ENCODE measurements around the gene ZNF292.
"Not testable (repeated sequence)": the region's sequence is repeated elsewhere in the genome, so short reads cannot be mapped to it uniquely, and the experiment has no call there.

Gene ZNF292

GRCh38 chr6:87139236-87139635 lies 16.1 kb upstream of the ZNF292 start:
- no peaks in the 10 kb centered on the region for H3K27me3 ChIP-seq (ENCODE audit: insufficient read depth, low read length, poor library complexity)
- no peak overlapping the region for H4K5ac ChIP-seq (ENCODE audit: low read length)
- H2AK5ac ChIP-seq (ENCODE audit: low read length), result no peak overlapping the region
- WGBS (ENCODE audit: extremely low coverage, insufficient coverage, low lambda C conversion rate), result no CpG with 5 or more reads among the region's 1 CpG
- DNase-seq, result peak; percentile 54
- no peak overlapping the region for H3K18ac ChIP-seq (ENCODE audit: low read length)
- H3K4me3 ChIP-seq (ENCODE audit: low read length), result no peak overlapping the region
- H3K23ac ChIP-seq (ENCODE audit: low read length), result no peak overlapping the region
- H2BK120ac ChIP-seq (ENCODE audit: low read depth, low read length), result no peak overlapping the region
- no peak overlapping the region for H2BK5ac ChIP-seq (ENCODE audit: low read length)
- H2BK15ac ChIP-seq (replicated peaks; ENCODE audit: low read depth), result no peak overlapping the region
- no peak overlapping the region for H3K9ac ChIP-seq (ENCODE audit: low read length)
- no peaks in the 10 kb centered on the region for H3K36me3 ChIP-seq (ENCODE audit: control insufficient read depth, insufficient read depth, low read length)
- no peak overlapping the region for H3K4ac ChIP-seq (ENCODE audit: low read depth, low read length)
- H3K4me2 ChIP-seq (ENCODE audit: low read length), result no peak overlapping the region
- no peaks in the 10 kb centered on the region for H3K4me1 ChIP-seq (ENCODE audit: control insufficient read depth, low read depth, low read length)
- no peaks in the 10 kb centered on the region for H3K79me2 ChIP-seq (ENCODE audit: control insufficient read depth, insufficient read depth, low read length)
- H4K8ac ChIP-seq (ENCODE audit: low read depth, low read length), result no peak overlapping the region
- no peak overlapping the region for H3K27ac ChIP-seq (ENCODE audit: low read depth, low read length)
- H3K56ac ChIP-seq (ENCODE audit: low read length), result no peak overlapping the region
- H3K79me1 ChIP-seq (ENCODE audit: low read length), result no peaks in the 10 kb centered on the region

- not testable (repeated sequence) for H2BK120ac ChIP-seq (ENCODE audit: low read depth, low read length); DNase-seq; H3K23ac ChIP-seq (ENCODE audit: low read length); H4K8ac ChIP-seq (ENCODE audit: low read depth, low read length); H3K4me2 ChIP-seq (ENCODE audit: low read length); H3K4me1 ChIP-seq (ENCODE audit: control insufficient read depth, low read depth, low read length); H2AK5ac ChIP-seq (ENCODE audit: low read length); H3K18ac ChIP-seq (ENCODE audit: low read length); H4K5ac ChIP-seq (ENCODE audit: low read length); H3K4me3 ChIP-seq (ENCODE audit: low read length); H2BK15ac ChIP-seq (replicated peaks; ENCODE audit: low read depth); H3K4ac ChIP-seq (ENCODE audit: low read depth, low read length); H3K56ac ChIP-seq (ENCODE audit: low read length); H3K27me3 ChIP-seq (ENCODE audit: insufficient read depth, low read length, poor library complexity); H3K79me2 ChIP-seq (ENCODE audit: control insufficient read depth, insufficient read depth, low read length); H2BK5ac ChIP-seq (ENCODE audit: low read length); H3K9ac ChIP-seq (ENCODE audit: low read length); H3K27ac ChIP-seq (ENCODE audit: low read depth, low read length); H3K79me1 ChIP-seq (ENCODE audit: low read length); H3K36me3 ChIP-seq (ENCODE audit: control insufficient read depth, insufficient read depth, low read length)
- no CpG with 5 or more reads among the region's 8 CpGs for WGBS (ENCODE audit: extremely low coverage, insufficient coverage, low lambda C conversion rate)
Observed at GRCh38 chr6:87139927-87140326, 15.4 kb upstream of the ZNF292 start.

- Histone ChIP-seq H3K4me2 (ENCODE audit: low read length) (no peak overlapping the region), H3K18ac (ENCODE audit: low read length) (no peak overlapping the region), H3K79me1 (ENCODE audit: low read length) (no peaks in the 10 kb centered on the region), H2AK5ac (ENCODE audit: low read length) (no peak overlapping the region), H3K23ac (ENCODE audit: low read length) (no peak overlapping the region), H3K79me2 (ENCODE audit: control insufficient read depth, insufficient read depth, low read length) (no peaks in the 10 kb centered on the region), H2BK15ac (replicated peaks; ENCODE audit: low read depth) (no peak overlapping the region), H3K36me3 (ENCODE audit: control insufficient read depth, insufficient read depth, low read length) (no peaks in the 10 kb centered on the region), H3K27me3 (ENCODE audit: insufficient read depth, low read length, poor library complexity) (no peaks in the 10 kb centered on the region), H3K4me3 (ENCODE audit: low read length) (no peak overlapping the region), H3K9ac (ENCODE audit: low read length) (no peak overlapping the region), H2BK120ac (ENCODE audit: low read depth, low read length) (no peak overlapping the region), H3K27ac (ENCODE audit: low read depth, low read length) (no peak overlapping the region), H3K56ac (ENCODE audit: low read length) (no peak overlapping the region), H2BK5ac (ENCODE audit: low read length) (no peak overlapping the region), H3K4me1 (ENCODE audit: control insufficient read depth, low read depth, low read length) (no peaks in the 10 kb centered on the region), H3K4ac (ENCODE audit: low read depth, low read length) (no peak overlapping the region), H4K8ac (ENCODE audit: low read depth, low read length) (no peak overlapping the region), H4K5ac (ENCODE audit: low read length) (no peak overlapping the region)
- no peak for DNase-seq
- WGBS (ENCODE audit: extremely low coverage, insufficient coverage, low lambda C conversion rate), result no CpG with 5 or more reads among the region's 3 CpGs
Observed at GRCh38 chr6:87146363-87146762, 9.0 kb upstream of the ZNF292 start.

- no peak overlapping the region for H3K9ac ChIP-seq (ENCODE audit: low read length)
- no peak overlapping the region for H2BK120ac ChIP-seq (ENCODE audit: low read depth, low read length)
- H3K4me2 ChIP-seq (ENCODE audit: low read length), result no peak overlapping the region
- no peaks in the 10 kb centered on the region for H3K79me1 ChIP-seq (ENCODE audit: low read length)
- no peak overlapping the region for H2BK15ac ChIP-seq (replicated peaks; ENCODE audit: low read depth)
- no peak overlapping the region for H4K8ac ChIP-seq (ENCODE audit: low read depth, low read length)
- no peak overlapping the region for H4K5ac ChIP-seq (ENCODE audit: low read length)
- H3K4me1 ChIP-seq (ENCODE audit: control insufficient read depth, low read depth, low read length), result no peaks in the 10 kb centered on the region
- H3K23ac ChIP-seq (ENCODE audit: low read length), result no peak overlapping the region
- no peak overlapping the region for H3K4me3 ChIP-seq (ENCODE audit: low read length)
- H3K36me3 ChIP-seq (ENCODE audit: control insufficient read depth, insufficient read depth, low read length), result no peaks in the 10 kb centered on the region
- no peak overlapping the region for H3K27ac ChIP-seq (ENCODE audit: low read depth, low read length)
- no peak overlapping the region for H3K4ac ChIP-seq (ENCODE audit: low read depth, low read length)
- H3K27me3 ChIP-seq (ENCODE audit: insufficient read depth, low read length, poor library complexity), result no peaks in the 10 kb centered on the region
- no peaks in the 10 kb centered on the region for H3K79me2 ChIP-seq (ENCODE audit: control insufficient read depth, insufficient read depth, low read length)
- H2AK5ac ChIP-seq (ENCODE audit: low read length), result no peak overlapping the region
- H3K56ac ChIP-seq (ENCODE audit: low read length), result no peak overlapping the region
- DNase-seq, result no peak
- no peak overlapping the region for H3K18ac ChIP-seq (ENCODE audit: low read length)
- no peak overlapping the region for H2BK5ac ChIP-seq (ENCODE audit: low read length)
Observed at GRCh38 chr6:87150406-87150805, 5.0 kb upstream of the ZNF292 start.

- DNase-seq, result no peak
Observed at GRCh38 chr6:87151471-87151780, 3.9 kb upstream of the ZNF292 start.

GRCh38 chr6:87151781-87152525 lies 3.4 kb upstream of the ZNF292 start:
- no peak overlapping the region for H4K5ac ChIP-seq (ENCODE audit: low read length)
- H3K79me2 ChIP-seq (ENCODE audit: control insufficient read depth, insufficient read depth, low read length), result peaks cover 13% of the 10 kb centered on the region
- H4K8ac ChIP-seq (ENCODE audit: low read depth, low read length), result peak overlapping the region; percentile 30
- peak overlapping the region; percentile 48 for H3K27ac ChIP-seq (ENCODE audit: low read depth, low read length)
- H3K4ac ChIP-seq (ENCODE audit: low read depth, low read length), result peak overlapping the region; percentile 5
- H3K79me1 ChIP-seq (ENCODE audit: low read length), result no peaks in the 10 kb centered on the region
- no peaks in the 10 kb centered on the region for H3K36me3 ChIP-seq (ENCODE audit: control insufficient read depth, insufficient read depth, low read length)
- H3K9ac ChIP-seq (ENCODE audit: low read length), result peak overlapping the region; percentile 77
- no peaks in the 10 kb centered on the region for H3K4me1 ChIP-seq (ENCODE audit: control insufficient read depth, low read depth, low read length)
- H2BK120ac ChIP-seq (ENCODE audit: low read depth, low read length), result no peak overlapping the region
- no peak overlapping the region for H2AK5ac ChIP-seq (ENCODE audit: low read length)
- peak overlapping the region; percentile 82 for H3K4me2 ChIP-seq (ENCODE audit: low read length)
- H3K56ac ChIP-seq (ENCODE audit: low read length), result peak overlapping the region; percentile 93
- peak overlapping the region; percentile 42 for H3K4me3 ChIP-seq (ENCODE audit: low read length)
- WGBS (ENCODE audit: extremely low coverage, insufficient coverage, low lambda C conversion rate), result no CpG with 5 or more reads among the region's 71 CpGs
- no peak overlapping the region for H2BK5ac ChIP-seq (ENCODE audit: low read length)
- DNase-seq, result peak; percentile 77
- no peaks in the 10 kb centered on the region for H3K27me3 ChIP-seq (ENCODE audit: insufficient read depth, low read length, poor library complexity)
- no peak overlapping the region for H3K23ac ChIP-seq (ENCODE audit: low read length)
- H3K18ac ChIP-seq (ENCODE audit: low read length), result peak overlapping the region; percentile 77
- no peak overlapping the region for H2BK15ac ChIP-seq (replicated peaks; ENCODE audit: low read depth)

More at GRCh38 chr6:87151471-87151780, 3.9 kb upstream of the ZNF292 start:
- no peak overlapping the region for H2BK120ac ChIP-seq (ENCODE audit: low read depth, low read length)
- no peak overlapping the region for H3K4me3 ChIP-seq (ENCODE audit: low read length)
- H3K79me2 ChIP-seq (ENCODE audit: control insufficient read depth, insufficient read depth, low read length), result peaks cover 8% of the 10 kb centered on the region
- H3K79me1 ChIP-seq (ENCODE audit: low read length), result no peaks in the 10 kb centered on the region
- H4K5ac ChIP-seq (ENCODE audit: low read length), result no peak overlapping the region
- no peak overlapping the region for H2AK5ac ChIP-seq (ENCODE audit: low read length)
- no peaks in the 10 kb centered on the region for H3K27me3 ChIP-seq (ENCODE audit: insufficient read depth, low read length, poor library complexity)
- peak overlapping the region; percentile 30 for H4K8ac ChIP-seq (ENCODE audit: low read depth, low read length)
- no peak overlapping the region for H3K23ac ChIP-seq (ENCODE audit: low read length)
- H3K4ac ChIP-seq (ENCODE audit: low read depth, low read length), result no peak overlapping the region
- no peak overlapping the region for H3K27ac ChIP-seq (ENCODE audit: low read depth, low read length)
- peak overlapping the region; percentile 93 for H3K56ac ChIP-seq (ENCODE audit: low read length)
- no peak overlapping the region for H2BK5ac ChIP-seq (ENCODE audit: low read length)
- H3K18ac ChIP-seq (ENCODE audit: low read length), result peak overlapping the region; percentile 77
- H3K9ac ChIP-seq (ENCODE audit: low read length), result peak overlapping the region; percentile 77
- H3K4me1 ChIP-seq (ENCODE audit: control insufficient read depth, low read depth, low read length), result no peaks in the 10 kb centered on the region
- H2BK15ac ChIP-seq (replicated peaks; ENCODE audit: low read depth), result no peak overlapping the region
- WGBS (ENCODE audit: extremely low coverage, insufficient coverage, low lambda C conversion rate), result no CpG with 5 or more reads among the region's 4 CpGs
- H3K4me2 ChIP-seq (ENCODE audit: low read length), result peak overlapping the region; percentile 82
- no peaks in the 10 kb centered on the region for H3K36me3 ChIP-seq (ENCODE audit: control insufficient read depth, insufficient read depth, low read length)

Measured in mesendoderm (in vitro differentiated cells).